HepG2 (cell line): Measurements from ENCODE around the gene SLIT1. TPM values are rescaled to one million over a fixed set of nuclear protein-coding genes. Genes with fewer than 3 reads are reported as not detected.

Experiments used
- ATF4 ChIP-seq, 2 experiments: fragments of 450-650 bp in 1 of 2; sonication (generic) in 1 of 2; formaldehyde crosslinking; IDR thresholded peaks; 2 replicates each; pipeline versions ENCODE4 v1.5.0 to v1.8.0; 2020 to 2022; ENCODE audit warnings: mild to moderate bottlenecking in 1 of 2, missing genetic modification reagents in 1 of 2
- ELF1 ChIP-seq: sonication (generic); formaldehyde crosslinking; IDR thresholded peaks from 2 replicates; pipeline ENCODE4 v1.4.0; 2020; ENCODE audit warnings: missing genetic modification reagents
- KDM2A ChIP-seq: sonication (generic); formaldehyde crosslinking; IDR thresholded peaks from 2 replicates; pipeline ENCODE4 v1.4.0; 2020; ENCODE audit warnings: low read depth, missing genetic modification reagents, borderline replicate concordance
- MED13 ChIP-seq: sonication (generic); formaldehyde crosslinking; IDR thresholded peaks from 2 replicates; pipeline ENCODE4 v1.5.0; 2020; ENCODE audit warnings: missing genetic modification reagents
- MYNN ChIP-seq: sonication (generic); formaldehyde crosslinking; IDR thresholded peaks from 2 replicates; pipeline ENCODE4 v1.4.0; 2020; ENCODE audit warnings: mild to moderate bottlenecking, low read depth, missing genetic modification reagents
- RFX5 ChIP-seq: IDR thresholded peaks from 2 replicates; pipeline ENCODE4 v1.6.1; 2011; ENCODE audit warnings: low read depth, low read length, improper control_type of control experiment
- SRSF1 ChIP-seq: fragments of 200-400 bp; formaldehyde crosslinking; optimal IDR thresholded peaks from 2 replicates; pipeline ENCODE3; 2017; ENCODE audit warnings: mild to moderate bottlenecking, low read depth, low read length, moderate library complexity
- TFE3 ChIP-seq: IDR thresholded peaks from 2 replicates; pipeline ENCODE4 v1.6.1; 2016
- ZBTB3 ChIP-seq: sonication (generic); formaldehyde crosslinking; IDR thresholded peaks from 2 replicates; pipeline ENCODE4 v1.4.0; 2020; ENCODE audit warnings: low read depth, mild to moderate bottlenecking, moderate library complexity, missing genetic modification reagents, borderline replicate concordance
- ZNF577 ChIP-seq: sonication (generic); formaldehyde crosslinking; IDR thresholded peaks from 2 replicates; pipeline ENCODE4 v1.4.0; 2020; ENCODE audit warnings: mild to moderate bottlenecking, low read depth, missing genetic modification reagents, borderline replicate concordance
- ZNF773 ChIP-seq: sonication (generic); formaldehyde crosslinking; IDR thresholded peaks from 2 replicates; pipeline ENCODE4 v1.4.0; 2020; ENCODE audit warnings: missing genetic modification reagents, borderline replicate concordance
- ZNF777 ChIP-seq: sonication (generic); formaldehyde crosslinking; IDR thresholded peaks from 2 replicates; pipeline ENCODE4 v1.4.0; 2020; ENCODE audit warnings: missing genetic modification reagents
- polyA plus RNA-seq, 8 experiments: library from polyadenylated mRNA; depleted of rRNA in 3 of 8; stranded (reverse) in 7 of 8; unstranded in 1 of 8; fragments of >200 nt; fragmentation: Illumina TruSeq in 4 of 8; extraction: Trizol in 4 of 8; gene quantifications; 2 replicates each; pipeline versions ENCODE4 v1.2.1 to v1.2.3, GENCODE V29; 2011 to 2016; ENCODE audit warnings: low read depth in 4 of 8, missing spikeins in 1 of 8, mixed read lengths in 1 of 8; ENCODE audit not compliant: insufficient read depth in 1 of 8
- total RNA-seq, 5 experiments: library from RNA; depleted of rRNA; stranded (reverse); fragments of >200 nt; fragmentation: Illumina TruSeq; extraction: Trizol; gene quantifications; 2 replicates each; pipeline ENCODE4 v1.2.3, GENCODE V29; 2016; ENCODE audit warnings: low read depth in 1 of 5

SLIT1 gene
- total and polyA plus RNA-seq, 2 of the 13 experiments (the other 11 are each of a cell fraction or from before 2014, with no cell fraction given), result 0.09 to 0.33 TPM

GRCh38 chr10:97047788-97048187 lies 138.0 kb downstream of the SLIT1 start (continued):
- TF ChIP-seq ZBTB3 (CRISPR knock-in tag) (no peak), MYNN (CRISPR knock-in tag) (no peak), ZNF577 (CRISPR knock-in tag) (no peak), ZNF773 (CRISPR knock-in tag) (no peak), SRSF1 (no peak), KDM2A (CRISPR knock-in tag) (no peak), TFE3 (CRISPR knock-in tag) (no peak), MED13 (CRISPR knock-in tag) (no peak), ELF1 (CRISPR knock-in tag) (no peak), ZNF777 (CRISPR knock-in tag) (no peak), RFX5 (no peak), ATF4 (CRISPR knock-in tag; IDR thresholded peaks at IDR 0.05) (no peak)
